NCI-H146 (cell line): ENCODE measurements around the gene PRODH2.

ENCODE experiments used
- DNase-seq: peaks from one replicate; lab custom pipeline; 2025; lab: John Stamatoyannopoulos, UW

Gene PRODH2, protein sequence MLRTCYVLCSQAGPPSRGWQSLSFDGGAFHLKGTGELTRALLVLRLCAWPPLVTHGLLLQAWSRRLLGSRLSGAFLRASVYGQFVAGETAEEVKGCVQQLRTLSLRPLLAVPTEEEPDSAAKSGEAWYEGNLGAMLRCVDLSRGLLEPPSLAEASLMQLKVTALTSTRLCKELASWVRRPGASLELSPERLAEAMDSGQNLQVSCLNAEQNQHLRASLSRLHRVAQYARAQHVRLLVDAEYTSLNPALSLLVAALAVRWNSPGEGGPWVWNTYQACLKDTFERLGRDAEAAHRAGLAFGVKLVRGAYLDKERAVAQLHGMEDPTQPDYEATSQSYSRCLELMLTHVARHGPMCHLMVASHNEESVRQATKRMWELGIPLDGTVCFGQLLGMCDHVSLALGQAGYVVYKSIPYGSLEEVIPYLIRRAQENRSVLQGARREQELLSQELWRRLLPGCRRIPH

DNA sequence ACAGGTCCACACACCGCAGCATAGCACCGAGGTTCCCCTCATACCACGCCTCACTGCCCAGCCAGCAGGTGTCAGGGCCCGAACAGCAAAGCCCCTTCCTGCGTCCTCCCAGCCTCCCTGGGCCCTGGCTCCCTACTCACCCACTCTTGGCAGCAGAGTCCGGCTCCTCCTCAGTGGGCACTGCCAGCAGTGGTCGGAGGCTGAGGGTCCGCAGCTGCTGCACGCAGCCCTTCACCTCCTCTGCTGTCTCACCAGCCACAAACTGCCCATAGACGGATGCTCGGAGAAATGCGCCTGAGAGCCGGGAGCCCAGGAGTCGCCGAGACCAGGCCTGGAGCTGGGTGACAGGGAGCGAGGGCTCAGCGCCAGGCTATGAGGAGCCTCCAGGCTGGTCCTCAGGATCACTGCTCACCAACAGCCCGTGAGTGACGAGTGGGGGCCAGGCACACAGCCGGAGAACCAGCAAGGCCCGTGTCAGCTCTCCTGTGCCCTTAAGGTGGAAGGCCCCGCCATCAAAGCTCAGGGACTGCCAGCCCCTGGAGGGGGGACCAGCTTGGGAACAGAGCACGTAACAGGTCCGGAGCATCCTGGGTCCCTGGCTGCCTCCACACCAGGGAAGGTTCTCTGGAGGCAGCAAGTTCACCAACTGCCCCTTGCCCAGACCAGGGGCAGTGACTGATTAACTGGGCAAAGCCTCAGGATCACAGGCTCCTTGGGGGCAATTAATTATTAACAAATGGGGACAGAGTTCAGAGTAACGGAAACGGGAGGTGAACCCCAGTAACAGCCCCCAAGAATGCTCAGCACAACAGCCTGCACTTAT lies at the start of gene PRODH2:
Gene PRODH2 (minus strand): TSS at position 626 of the 823 bp plus-strand sequence. CDS start 40 bp downstream, at position 586.
- DNase-seq = no peak

DNA sequence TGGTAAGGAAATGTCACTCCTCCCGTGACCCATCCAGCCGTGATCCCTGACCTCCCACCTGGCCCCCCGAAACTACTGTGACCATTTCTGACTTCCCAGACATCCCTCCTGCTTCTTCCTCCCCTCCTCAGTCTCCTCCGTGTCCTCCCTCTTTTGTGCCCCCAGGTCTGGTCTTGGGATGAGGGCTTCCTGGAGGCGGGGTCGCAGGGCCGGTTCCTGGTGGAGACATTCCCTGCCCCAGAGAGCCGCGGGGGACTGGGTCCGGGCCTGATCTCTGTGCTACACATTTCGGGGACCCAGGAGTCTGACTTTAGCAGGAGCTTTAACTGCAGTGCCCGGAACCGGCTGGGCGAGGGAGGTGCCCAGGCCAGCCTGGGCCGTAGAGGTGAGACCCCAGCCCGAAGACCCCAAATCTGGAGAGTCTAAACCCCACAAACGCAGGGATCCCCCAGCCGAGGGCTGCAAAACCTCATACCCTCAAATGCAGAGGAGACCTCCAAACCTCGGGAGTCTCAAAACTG lies 49.1 kb upstream of the PRODH2 start:
- no peak for DNase-seq

DNA sequence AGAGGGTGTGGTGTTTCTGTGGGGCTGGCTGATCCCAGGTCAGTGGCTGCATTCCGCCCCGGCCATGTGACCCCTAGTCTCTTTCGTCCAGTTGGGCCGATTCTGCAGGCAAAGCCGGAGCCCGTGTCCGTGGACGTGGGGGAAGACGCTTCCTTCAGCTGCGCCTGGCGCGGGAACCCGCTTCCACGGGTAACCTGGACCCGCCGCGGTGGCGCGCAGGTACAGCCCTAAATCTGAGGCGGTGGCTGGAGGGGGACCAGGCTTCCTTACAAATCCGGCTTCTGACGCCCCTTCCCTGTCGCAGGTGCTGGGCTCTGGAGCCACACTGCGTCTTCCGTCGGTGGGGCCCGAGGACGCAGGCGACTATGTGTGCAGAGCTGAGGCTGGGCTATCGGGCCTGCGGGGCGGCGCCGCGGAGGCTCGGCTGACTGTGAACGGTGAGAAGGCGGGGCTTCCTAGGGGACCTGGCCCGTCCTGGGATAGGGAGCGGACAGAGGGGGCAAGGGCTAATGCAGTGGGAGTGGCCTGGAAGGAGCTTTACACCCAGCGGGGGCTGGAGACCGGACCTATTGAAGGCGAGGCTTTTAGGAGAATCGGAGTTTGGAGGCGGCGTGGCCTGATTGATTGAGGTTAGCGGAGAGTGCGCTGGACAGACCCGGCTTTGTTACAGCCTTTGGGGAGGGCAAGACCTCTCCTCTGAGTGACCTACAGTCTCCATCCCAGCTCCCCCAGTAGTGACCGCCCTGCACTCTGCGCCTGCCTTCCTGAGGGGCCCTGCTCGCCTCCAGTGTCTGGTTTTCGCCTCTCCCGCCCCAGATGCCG lies 48.4 kb upstream of the PRODH2 start:
- DNase-seq = peak; percentile 33

DNA sequence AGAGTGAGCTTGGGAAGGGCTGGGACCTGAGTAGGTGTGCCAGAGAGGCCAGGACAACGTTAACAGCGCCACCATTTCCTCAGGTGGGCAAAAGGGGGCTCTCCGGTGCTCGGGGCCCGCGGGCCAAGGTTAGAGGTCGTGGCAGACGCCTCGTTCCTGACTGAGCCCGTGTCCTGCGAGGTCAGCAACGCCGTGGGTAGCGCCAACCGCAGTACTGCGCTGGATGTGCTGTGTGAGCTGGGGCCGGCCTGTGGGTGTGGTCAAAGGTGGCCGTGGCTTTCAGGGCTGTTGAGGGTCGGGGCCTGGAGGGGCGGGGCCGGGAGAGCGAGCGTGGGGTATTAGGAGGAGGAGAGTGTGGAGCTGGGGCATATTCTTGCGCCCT lies 47.8 kb upstream of the PRODH2 start:
- DNase-seq = no peak

DNA sequence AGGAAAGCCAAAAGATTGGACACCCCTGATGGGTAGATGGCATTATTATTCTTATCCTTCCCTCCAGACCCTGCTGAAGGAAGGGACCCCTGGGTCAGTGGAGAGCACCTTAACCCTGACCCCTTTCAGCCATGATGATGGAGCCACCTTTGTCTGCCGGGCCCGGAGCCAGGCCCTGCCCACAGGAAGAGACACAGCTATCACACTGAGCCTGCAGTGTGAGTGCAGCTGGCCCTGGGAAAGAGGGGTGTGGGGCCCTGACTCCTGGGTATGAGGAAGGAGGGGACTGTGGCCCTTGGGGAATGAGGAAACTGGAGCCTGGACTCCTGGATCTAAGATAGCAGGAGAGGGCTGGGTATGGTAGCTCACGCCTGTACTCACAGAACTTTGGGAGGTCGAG lies 46.8 kb upstream of the PRODH2 start:
- no peak for DNase-seq

DNA sequence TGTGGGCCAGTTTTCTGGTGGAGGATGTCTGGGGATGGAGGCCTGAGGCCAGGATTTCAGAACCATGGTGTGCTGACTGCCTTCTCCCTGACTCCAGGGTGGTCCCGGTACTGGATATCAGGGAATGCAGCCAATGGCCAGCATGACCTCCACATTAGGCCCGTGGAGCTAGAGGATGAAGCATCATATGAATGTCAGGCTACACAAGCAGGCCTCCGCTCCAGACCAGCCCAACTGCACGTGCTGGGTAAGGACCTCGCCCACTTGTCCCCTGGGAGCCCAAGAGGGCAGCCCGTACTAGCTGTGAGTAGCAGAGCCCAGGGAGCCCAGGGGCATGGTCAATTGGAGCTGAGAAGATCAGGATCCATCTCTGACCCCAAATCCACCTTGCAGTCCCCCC lies 45.7 kb upstream of the PRODH2 start:
- DNase-seq = no peak

DNA sequence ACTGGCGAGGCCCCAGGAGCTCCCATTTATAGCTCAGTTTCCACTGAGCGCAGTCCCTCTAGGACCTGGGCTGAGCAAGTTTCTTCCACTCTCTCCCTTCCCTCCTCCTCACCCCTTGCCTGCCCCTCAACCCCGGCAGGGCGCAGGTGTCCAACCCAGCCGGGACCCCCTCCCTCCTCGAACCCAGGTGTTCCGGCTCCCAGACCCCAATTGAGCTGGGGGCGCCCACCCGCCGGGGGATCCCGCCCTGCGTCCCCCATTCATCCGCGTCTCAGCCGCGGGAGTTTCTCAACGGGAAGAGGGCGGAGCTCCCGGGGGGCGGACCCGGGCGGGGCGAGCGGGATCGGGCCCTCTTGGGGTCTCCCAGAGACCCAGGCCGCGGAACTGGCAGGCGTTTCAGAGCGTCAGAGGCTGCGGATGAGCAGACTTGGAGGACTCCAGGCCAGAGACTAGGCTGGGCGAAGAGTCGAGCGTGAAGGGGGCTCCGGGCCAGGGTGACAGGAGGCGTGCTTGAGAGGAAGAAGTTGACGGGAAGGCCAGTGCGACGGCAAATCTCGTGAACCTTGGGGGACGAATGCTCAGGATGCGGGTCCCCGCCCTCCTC lies 44.0 kb upstream of the PRODH2 start, which contains the start of gene KIRREL2:
Gene KIRREL2 (plus strand): TSS at position 366 of the 604 bp plus-strand sequence. CDS start 209 bp downstream, at position 575.
- no peak for DNase-seq

DNA sequence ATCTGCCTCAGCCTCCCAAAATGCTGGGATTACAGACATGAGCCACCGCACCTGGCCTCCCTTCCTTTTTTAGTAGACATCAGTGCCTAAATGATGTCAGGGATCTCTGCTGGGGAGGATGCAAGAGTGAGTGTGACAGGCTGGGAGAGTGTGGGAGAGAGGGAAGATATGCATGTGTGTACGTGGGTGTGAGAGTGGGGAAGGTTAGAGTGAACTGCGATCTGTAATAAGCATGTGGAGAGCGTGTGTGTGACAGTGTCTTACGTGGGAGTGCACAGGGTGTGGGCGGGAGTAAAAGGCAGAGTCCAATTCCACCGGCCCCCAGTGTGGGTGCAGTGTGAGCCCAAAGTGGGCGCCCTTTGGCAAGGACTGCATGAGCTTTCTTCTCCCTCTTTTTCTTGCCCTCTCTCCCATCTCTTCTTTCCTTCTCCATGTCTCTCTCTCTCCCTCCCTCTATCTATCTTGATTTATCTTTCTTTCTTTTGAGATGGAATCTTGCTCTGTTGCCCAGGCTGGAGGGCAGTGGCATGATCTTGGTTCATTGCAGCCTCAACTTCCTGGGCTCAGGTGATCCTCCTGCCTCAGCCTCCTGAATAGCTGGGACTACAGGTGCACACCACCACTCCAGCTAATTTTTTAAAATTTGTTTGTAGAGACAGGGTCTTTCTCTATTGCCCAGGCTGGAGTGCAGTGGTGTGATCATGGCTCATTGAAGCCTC lies 40.6 kb upstream of the PRODH2 start:
- DNase-seq = no peak

DNA sequence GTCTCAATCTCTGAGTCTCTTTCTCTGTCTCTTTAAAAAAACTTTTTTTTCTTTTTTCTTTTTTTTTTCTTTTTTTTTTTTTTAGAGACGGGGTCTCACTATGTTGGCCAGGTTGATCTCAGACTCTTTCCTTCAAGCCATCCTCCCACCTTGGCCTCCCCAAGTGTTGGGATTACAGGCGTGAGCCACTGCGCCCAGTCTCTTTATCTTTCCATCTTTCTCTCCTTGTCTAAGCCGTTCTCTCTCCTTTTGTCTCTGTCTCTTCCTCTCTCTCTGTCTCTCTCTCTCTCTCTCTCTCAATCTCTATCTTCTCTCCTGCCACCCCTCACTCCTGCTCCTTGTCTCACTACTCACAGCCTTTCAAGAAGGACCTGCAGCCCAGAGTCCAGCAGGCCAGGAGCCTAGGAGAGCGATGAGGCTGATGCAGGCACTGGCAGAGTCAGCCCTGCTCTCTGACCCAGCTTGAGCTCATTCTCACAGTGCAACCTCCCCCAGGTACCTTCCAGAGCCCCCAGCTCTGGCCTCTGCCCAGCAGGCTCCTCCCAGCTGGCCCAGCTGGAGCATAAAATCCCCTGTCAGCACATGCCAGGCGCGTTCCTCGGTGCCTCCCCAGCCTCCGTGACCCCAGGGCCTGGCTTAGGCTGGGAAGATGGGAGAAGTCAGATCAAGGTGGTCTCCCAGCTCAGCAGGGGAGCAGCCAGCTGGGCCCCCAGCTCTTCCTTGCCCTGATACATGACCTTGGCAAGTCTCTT lies 39.6 kb upstream of the PRODH2 start, which contains the start of gene NPHS1:
Gene NPHS1 (minus strand): TSS at position 476 of the 752 bp plus-strand sequence. CDS start 667 bp downstream, outside the sequence.
- DNase-seq = no peak

DNA sequence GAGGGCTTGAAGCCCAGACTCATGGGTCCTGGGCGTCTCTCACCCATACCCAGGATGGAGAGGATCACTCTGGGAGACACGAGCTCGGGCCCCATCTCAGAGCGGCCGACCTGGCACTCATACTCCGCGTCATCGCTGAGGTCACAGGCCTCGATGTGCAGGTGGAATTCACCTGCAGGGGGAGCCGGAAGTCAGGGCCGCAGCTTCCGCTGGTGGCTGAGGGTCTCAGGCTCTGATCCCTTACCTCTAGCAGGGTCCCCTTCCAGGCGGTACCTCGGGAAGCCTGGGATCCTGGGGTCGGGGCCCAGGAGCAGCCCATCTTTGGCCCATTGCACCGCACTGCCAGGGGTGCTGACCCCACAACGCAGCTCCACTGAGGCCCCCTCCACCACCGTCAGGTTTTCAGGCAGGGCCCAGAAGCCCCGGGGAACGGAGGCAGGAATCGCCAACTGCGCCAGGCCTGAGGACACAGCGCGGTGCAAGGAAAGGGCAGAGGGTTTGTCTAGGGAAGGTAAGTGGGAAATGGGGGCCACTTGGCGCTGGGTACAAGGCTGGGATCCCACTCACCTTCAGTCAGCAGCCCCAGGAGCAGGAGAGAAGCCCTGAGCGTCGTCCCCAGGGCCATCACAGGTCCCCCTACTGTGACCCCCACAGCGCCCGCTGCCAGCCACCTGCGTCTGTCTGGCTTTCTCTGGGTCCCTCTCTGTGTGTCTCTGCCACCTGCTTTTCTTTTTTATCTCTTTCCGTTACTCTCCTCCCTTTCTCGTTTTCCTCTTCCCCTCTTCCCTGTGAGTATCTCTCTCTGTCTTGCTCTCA lies 38.8 kb upstream of the PRODH2 start:
- no peak for DNase-seq

DNA sequence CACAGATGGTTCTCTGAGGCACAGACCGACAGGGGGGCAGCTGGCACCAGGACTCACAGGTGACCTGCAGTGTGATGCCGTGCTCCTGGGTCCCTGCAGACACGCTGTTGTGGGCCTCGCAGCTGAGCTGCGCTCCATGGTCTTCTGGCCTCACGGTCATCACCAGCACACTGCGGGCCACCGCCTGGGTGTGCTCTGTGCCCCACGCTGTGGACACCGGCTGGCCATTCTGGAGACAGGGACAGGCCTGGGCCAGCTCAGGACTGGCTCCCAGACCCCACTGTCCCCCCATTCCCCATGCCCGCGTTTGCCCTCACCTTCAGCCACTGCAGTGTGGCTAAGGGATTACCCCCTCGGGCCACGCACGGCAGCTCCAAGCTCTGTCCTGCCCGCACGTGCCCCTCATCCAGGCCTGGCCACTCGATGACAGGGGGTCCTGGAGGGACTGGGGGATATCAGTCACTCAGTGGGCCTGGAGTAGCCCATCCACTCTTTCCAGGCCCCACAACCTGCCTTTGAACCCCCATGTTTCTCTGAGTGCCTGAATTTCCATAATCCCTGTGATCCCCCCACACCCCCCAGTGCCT lies 36.4 kb upstream of the PRODH2 start:
- no peak for DNase-seq

DNA sequence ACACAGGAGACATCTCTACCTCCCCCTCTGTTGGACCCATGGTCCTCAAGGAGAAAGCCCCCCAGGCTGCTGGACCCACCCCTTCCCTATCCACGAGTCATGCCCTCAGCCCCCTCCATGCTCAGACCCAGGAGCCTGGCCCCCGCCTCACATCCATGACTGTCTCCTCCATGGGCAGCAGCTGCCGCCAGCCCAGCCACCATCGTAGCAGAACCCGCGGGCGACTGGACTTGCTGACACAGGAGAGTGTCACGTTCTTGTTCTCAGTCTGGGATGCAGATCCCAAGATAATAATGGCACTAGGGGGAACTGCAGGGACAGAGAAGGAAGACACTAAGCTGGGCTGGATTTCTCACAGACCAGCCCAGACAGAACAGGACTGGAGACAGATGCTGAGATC lies 35.8 kb upstream of the PRODH2 start:
- DNase-seq = no peak

DNA sequence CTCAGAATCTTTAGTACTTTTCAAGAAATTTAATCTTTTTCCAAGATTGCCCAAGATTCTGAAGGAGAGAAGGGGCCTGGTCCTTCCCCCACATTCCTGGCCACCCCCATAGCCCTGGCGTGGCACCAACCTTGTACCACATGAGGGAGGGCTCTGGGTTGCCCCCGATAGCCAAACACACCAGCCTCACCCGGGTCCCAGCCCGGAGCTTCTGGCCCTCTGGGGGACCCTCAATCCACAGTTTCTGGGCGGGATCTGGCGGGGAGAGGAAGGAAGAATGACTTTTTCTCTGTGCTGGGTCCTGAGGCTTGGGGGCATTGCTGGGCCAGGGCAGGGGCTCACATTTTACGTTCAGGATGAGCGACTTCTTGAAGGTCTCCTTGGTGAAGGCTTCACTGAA lies 35.3 kb upstream of the PRODH2 start:
- DNase-seq = no peak

DNA sequence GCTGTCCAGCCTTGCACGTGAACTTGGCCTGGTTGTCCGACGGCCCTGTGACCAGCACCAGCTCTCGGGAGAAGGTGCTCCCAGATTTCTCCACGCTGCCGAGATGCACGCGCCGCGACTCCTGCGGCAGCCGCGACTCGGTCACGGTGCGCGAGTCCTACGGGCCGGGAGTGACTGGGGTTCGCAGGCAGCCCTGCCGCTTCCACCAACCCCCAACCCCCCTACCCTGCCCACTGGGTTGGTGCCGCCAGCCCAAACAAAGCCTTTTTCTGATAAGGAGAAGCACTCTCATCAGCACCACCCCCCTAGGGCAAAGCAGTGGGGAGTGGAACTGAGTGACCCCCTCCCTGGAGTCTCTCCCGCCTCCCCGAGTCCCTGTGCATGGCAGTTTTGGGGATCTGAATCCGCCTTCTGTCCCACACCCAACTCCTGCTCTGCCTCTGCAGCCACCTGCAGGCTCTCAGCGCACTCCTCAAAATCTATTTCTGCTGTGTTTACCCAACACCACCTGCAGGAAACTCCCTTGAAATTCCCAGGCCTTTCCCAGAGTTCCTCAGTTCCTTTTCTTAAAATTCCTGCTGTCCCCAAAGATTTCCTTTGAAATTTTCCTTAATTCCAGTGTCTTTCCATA lies 33.5 kb upstream of the PRODH2 start:
- peak; percentile 47 for DNase-seq

DNA sequence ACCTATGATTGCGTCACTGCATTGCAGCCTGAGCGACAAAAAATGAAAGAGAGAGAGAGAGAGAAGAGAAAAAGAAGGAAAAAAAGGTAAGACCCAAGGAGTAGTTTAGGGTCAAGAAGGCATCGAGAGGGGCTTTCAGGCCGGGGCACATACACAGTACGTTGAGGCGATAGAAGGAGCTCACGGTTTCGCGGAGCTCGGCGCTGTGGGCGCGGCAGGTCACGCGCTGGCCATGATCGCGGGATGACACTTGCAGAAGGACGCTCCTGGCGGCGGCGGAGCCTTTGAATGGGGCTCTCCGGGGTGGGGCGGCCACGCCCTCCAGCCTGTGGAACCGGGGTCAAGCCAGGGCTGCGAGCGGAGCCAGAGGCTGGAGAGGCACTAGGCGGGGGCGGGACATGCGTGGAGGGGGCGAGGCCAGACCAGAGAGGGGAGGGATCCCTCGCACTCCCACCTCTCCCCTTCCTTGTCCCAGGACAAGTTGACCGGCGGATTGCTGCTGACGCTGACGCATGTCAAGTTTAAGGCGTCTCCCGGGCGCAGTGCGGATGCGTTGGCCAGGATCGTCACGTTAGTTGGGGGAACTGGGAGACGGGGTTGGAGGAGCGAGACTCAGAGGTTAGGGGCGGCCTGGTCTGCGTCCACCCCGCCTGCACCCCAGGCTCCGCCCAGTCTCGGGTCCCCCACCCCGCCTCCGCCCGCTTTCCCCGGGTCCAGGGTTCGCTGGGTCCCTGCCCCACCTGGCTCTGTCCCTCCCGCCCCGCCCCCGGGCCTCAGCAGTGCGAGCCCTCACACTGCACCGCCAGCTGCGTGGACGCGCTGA lies 32.8 kb upstream of the PRODH2 start:
- DNase-seq = peak; percentile 37

DNA sequence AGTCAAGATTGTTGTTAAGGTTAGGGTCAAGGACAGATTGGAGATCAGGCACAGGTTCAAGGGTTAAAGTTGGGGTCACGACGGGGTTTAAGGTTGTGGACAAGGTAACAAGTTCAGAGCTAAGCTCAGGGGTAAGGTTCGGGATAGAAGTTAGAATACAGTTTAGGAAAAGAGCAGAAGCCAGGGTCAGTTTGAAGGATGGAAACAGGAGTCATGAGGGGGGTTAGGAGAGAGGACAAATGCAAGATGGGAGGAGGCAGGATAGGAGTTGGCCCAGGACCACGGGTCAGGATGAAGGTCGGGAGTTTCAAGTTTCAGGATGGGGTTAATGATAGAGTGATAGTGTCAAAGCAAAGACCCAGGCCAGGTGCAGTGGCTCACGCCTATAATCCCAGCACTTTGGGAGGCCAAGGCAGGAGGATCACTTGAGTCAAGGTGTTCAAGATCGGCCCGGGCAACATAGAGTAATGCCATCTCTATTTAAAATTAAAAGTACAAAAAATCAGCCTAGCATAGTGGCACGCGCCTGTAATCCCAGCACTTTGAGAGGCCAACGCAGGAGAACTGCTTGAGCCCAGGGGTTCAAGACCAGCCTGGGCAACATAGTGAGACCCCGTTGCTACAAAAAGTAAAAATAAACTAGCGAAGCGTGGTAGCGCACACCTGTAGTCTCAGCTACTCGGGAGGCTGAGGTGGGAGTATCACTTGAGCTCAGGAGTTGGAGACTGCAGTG lies 32.0 kb upstream of the PRODH2 start:
- DNase-seq = no peak
